Measurements from ENCODE around the gene VPS72.
"Not testable (repeated sequence)": the region's sequence is repeated elsewhere in the genome, so short reads cannot be mapped to it uniquely, and the experiment has no call there.

Gene VPS72

GRCh38 chr1:151197863-151198253, 7.9 kb upstream of the VPS72 start:
- H3K4me1 Mint-ChIP-seq (ENCODE audit: low read depth) = peaks cover 32% of the 10 kb centered on the region
- H3K27ac Mint-ChIP-seq = peak overlapping the region; percentile 93
- H3K27me3 Mint-ChIP-seq (ENCODE audit: low read depth) = peaks cover 6% of the 10 kb centered on the region
- H3K4me3 Mint-ChIP-seq = peak overlapping the region; percentile 99
- no peaks in the 10 kb centered on the region for H3K9me3 Mint-ChIP-seq
- DNase-seq (ENCODE audit: low spot score) = no peak
- H3K36me3 Mint-ChIP-seq (ENCODE audit: low read depth) = peaks cover 15% of the 10 kb centered on the region

DNA sequence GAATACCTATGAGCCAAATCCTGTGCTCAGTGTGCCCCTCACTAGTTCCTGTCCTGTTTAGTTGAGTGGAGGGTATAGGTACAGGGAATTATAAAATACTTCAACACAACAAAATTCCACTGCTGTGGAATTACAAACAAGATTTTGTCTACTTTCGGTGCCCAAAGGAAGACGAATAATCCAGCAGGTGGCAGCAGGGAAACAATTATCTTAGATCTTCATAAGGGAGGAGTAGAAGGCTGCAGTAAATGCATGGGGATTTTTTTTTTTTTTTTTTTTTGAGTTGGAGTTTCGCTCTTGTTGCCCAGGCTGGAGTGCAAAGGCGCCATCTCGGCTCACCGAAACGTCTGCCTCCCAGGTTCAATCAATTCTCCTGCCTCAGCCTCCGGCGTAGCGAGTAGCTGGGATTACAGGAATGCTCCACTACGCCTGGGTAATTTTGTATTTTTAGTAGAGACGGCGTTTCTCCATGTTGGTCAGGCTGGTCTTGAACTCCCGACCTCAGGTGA, 6.3 kb upstream of the VPS72 start:
- H3K4me3 Mint-ChIP-seq = peak overlapping the region; percentile 64
- peak; percentile 39 for DNase-seq (ENCODE audit: low spot score)
- peaks cover 15% of the 10 kb centered on the region for H3K36me3 Mint-ChIP-seq (ENCODE audit: low read depth)
- peaks cover 9% of the 10 kb centered on the region for H3K27me3 Mint-ChIP-seq (ENCODE audit: low read depth)
- peaks cover 26% of the 10 kb centered on the region for H3K4me1 Mint-ChIP-seq (ENCODE audit: low read depth)
- no peak overlapping the region for H3K27ac Mint-ChIP-seq
- no peaks in the 10 kb centered on the region for H3K9me3 Mint-ChIP-seq

- Mint-ChIP-seq H3K4me1 (ENCODE audit: low read depth) (peaks cover 22% of the 10 kb centered on the region), H3K36me3 (ENCODE audit: low read depth) (peaks cover 15% of the 10 kb centered on the region)
- not testable (repeated sequence) for H3K27me3 Mint-ChIP-seq (ENCODE audit: low read depth); H3K9me3 Mint-ChIP-seq; DNase-seq (ENCODE audit: low spot score); H3K4me3 Mint-ChIP-seq; H3K27ac Mint-ChIP-seq
Observed at GRCh38 chr1:151194894-151195594, 5.0 kb upstream of the VPS72 start.

GRCh38 chr1:151193856-151194255, 3.9 kb upstream of the VPS72 start:
- Mint-ChIP-seq H3K9me3 (no peaks in the 10 kb centered on the region), H3K4me1 (ENCODE audit: low read depth) (peaks cover 22% of the 10 kb centered on the region), H3K4me3 (no peak overlapping the region), H3K27me3 (ENCODE audit: low read depth) (peaks cover 9% of the 10 kb centered on the region), H3K27ac (no peak overlapping the region), H3K36me3 (ENCODE audit: low read depth) (peaks cover 7% of the 10 kb centered on the region)
- no peak for DNase-seq (ENCODE audit: low spot score)

GRCh38 chr1:151193304-151193703, 3.3 kb upstream of the VPS72 start:
- no peak overlapping the region for H3K4me3 Mint-ChIP-seq
- DNase-seq (ENCODE audit: low spot score) = no peak

DNA sequence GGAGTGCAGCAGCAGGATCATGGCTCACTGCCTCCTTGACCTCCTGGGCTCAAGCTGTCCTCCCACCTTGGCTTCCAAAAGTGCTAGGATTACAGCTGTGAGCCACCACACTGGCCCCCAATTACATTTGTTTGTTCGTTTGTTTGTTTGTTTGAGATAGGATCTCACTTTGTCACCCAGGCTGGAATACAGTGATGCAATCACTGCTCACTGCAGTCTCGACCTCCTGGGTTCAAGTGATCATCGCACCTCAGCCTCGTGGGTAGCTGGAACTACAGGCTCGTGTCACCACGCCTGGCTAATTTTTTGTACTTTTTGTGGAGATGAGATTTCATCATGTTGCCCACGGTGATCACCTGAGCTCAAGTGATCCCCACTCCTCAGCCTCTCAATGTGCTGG, 2.0 kb upstream of the VPS72 start:
- Mint-ChIP-seq H3K27me3 (ENCODE audit: low read depth) (peaks cover 9% of the 10 kb centered on the region), H3K4me3 (no peak overlapping the region), H3K36me3 (ENCODE audit: low read depth) (peaks cover 4% of the 10 kb centered on the region), H3K9me3 (no peaks in the 10 kb centered on the region), H3K4me1 (ENCODE audit: low read depth) (peaks cover 21% of the 10 kb centered on the region), H3K27ac (no peak overlapping the region)
- DNase-seq (ENCODE audit: low spot score) = no peak

More at GRCh38 chr1:151193304-151193703, 3.3 kb upstream of the VPS72 start:
- peaks cover 9% of the 10 kb centered on the region for H3K27me3 Mint-ChIP-seq (ENCODE audit: low read depth)
- no peaks in the 10 kb centered on the region for H3K9me3 Mint-ChIP-seq
- H3K4me1 Mint-ChIP-seq (ENCODE audit: low read depth) = peaks cover 25% of the 10 kb centered on the region
- peaks cover 4% of the 10 kb centered on the region for H3K36me3 Mint-ChIP-seq (ENCODE audit: low read depth)
- H3K27ac Mint-ChIP-seq = no peak overlapping the region

DNA sequence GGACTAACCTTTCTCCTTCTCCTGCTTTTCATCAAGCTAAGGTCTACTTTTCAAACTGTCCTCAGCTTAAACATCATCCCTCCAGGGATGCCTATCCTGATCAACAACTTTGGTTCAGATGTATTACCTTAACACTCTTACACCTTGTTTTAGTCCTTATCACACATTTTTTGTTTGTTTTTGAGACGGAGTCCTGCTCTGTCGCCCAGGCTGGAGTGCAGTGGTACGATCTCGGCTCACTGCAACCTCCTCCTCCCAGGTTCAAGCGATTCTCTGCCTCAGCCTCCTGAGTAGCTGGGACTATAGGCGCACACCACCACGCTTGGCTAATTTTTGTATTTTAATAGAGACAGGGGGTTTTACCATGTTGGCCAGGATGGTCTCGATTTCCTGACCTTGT, 1.3 kb downstream of the VPS72 start:
- not testable (repeated sequence) for H3K9me3 Mint-ChIP-seq; DNase-seq (ENCODE audit: low spot score); H3K27me3 Mint-ChIP-seq (ENCODE audit: low read depth)
- peaks cover 19% of the 10 kb centered on the region for H3K4me1 Mint-ChIP-seq (ENCODE audit: low read depth)
- peak overlapping the region; percentile 32 for H3K27ac Mint-ChIP-seq
- peaks cover 21% of the 10 kb centered on the region for H3K36me3 Mint-ChIP-seq (ENCODE audit: low read depth)
- H3K4me3 Mint-ChIP-seq = peak overlapping the region; percentile 98

DNA sequence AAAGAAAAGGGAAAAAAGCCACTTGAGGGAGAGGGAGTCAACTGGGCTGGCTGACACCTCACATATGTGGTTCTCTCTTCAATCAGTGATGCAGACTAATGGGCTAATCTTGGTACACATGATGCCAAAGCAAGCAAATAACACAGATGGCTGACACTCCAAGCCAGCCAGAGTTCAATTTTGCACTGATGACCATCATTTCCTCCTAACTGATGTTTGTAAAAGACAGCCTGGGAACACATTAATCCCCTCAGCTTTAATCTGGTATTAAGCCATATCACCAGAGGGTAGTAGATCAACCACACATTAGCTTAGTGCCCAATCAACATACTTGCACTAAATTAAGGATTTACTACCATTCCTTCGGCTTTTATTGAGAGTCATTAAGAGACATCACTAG, 2.8 kb downstream of the VPS72 start:
- no peaks in the 10 kb centered on the region for H3K27me3 Mint-ChIP-seq (ENCODE audit: low read depth)
- H3K27ac Mint-ChIP-seq = no peak overlapping the region
- DNase-seq (ENCODE audit: low spot score) = no peak
- peaks cover 31% of the 10 kb centered on the region for H3K36me3 Mint-ChIP-seq (ENCODE audit: low read depth)
- H3K9me3 Mint-ChIP-seq = no peaks in the 10 kb centered on the region
- H3K4me1 Mint-ChIP-seq (ENCODE audit: low read depth) = peaks cover 19% of the 10 kb centered on the region
- H3K4me3 Mint-ChIP-seq = no peak overlapping the region

DNA sequence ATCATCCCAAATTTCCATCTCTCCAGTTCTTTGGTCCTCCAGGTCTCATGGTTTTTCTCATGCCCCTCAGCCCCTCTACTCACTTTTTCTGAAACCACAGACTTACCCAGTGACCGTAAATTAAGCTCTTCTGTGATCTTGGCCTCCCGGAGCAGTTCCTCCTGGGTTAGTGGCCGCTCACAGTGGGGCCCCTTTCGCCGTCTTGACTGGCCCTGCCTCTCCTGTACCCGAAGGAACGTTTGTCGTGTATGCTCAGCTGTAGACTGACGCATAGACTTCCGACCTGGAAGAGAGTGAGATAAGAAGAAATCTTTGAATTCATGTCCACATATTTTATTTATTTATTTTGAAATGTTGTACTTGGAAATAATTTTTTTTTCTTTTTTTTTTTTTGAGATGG, 5.8 kb downstream of the VPS72 start:
- Mint-ChIP-seq H3K27me3 (ENCODE audit: low read depth) (no peaks in the 10 kb centered on the region), H3K9me3 (no peaks in the 10 kb centered on the region), H3K4me1 (ENCODE audit: low read depth) (peaks cover 12% of the 10 kb centered on the region), H3K27ac (no peak overlapping the region), H3K4me3 (no peak overlapping the region), H3K36me3 (ENCODE audit: low read depth) (peaks cover 42% of the 10 kb centered on the region)
- no peak for DNase-seq (ENCODE audit: low spot score)

- Mint-ChIP-seq H3K36me3 (ENCODE audit: low read depth) (peaks cover 44% of the 10 kb centered on the region), H3K9me3 (no peaks in the 10 kb centered on the region), H3K27ac (no peak overlapping the region), H3K4me3 (no peak overlapping the region), H3K27me3 (ENCODE audit: low read depth) (no peaks in the 10 kb centered on the region), H3K4me1 (ENCODE audit: low read depth) (no peaks in the 10 kb centered on the region)
- no peak for DNase-seq (ENCODE audit: low spot score)
Observed at GRCh38 chr1:151176514-151177045, 13.4 kb downstream of the VPS72 start.

- H3K27me3 Mint-ChIP-seq (ENCODE audit: low read depth) = no peaks in the 10 kb centered on the region
- H3K9me3 Mint-ChIP-seq = no peaks in the 10 kb centered on the region
- no peak within 1 kb of the TSS for H3K27ac Mint-ChIP-seq
- no peak for DNase-seq (ENCODE audit: low spot score)
- H3K36me3 Mint-ChIP-seq (ENCODE audit: low read depth) = peaks cover 44% of the 10 kb centered on the region
- H3K4me3 Mint-ChIP-seq = no peak within 1 kb of the TSS
- H3K4me1 Mint-ChIP-seq (ENCODE audit: low read depth) = no peaks in the 10 kb centered on the region
Observed at GRCh38 chr1:151175863-151176262, 14.1 kb downstream of the VPS72 start, which contains the start of gene TMOD4. Gene TMOD4 (minus strand): TSS chr1:151175981. CDS start chr1:151174875, 1,106 bp downstream.

GRCh38 chr1:151175041-151175741, 14.8 kb downstream of the VPS72 start:
- Mint-ChIP-seq H3K4me1 (ENCODE audit: low read depth) (no peaks in the 10 kb centered on the region), H3K4me3 (no peak overlapping the region), H3K9me3 (no peaks in the 10 kb centered on the region), H3K27me3 (ENCODE audit: low read depth) (no peaks in the 10 kb centered on the region), H3K27ac (no peak overlapping the region), H3K36me3 (ENCODE audit: low read depth) (peaks cover 45% of the 10 kb centered on the region)
- no peak for DNase-seq (ENCODE audit: low spot score)

GRCh38 chr1:151171190-151171589, 18.8 kb downstream of the VPS72 start:
- no peak overlapping the region for H3K4me3 Mint-ChIP-seq
- no peaks in the 10 kb centered on the region for H3K27me3 Mint-ChIP-seq (ENCODE audit: low read depth)
- peaks cover 41% of the 10 kb centered on the region for H3K36me3 Mint-ChIP-seq (ENCODE audit: low read depth)
- no peak for DNase-seq (ENCODE audit: low spot score)
- H3K27ac Mint-ChIP-seq = peak overlapping the region; percentile 49
- no peaks in the 10 kb centered on the region for H3K9me3 Mint-ChIP-seq
- peaks cover 6% of the 10 kb centered on the region for H3K4me1 Mint-ChIP-seq (ENCODE audit: low read depth)

DNA sequence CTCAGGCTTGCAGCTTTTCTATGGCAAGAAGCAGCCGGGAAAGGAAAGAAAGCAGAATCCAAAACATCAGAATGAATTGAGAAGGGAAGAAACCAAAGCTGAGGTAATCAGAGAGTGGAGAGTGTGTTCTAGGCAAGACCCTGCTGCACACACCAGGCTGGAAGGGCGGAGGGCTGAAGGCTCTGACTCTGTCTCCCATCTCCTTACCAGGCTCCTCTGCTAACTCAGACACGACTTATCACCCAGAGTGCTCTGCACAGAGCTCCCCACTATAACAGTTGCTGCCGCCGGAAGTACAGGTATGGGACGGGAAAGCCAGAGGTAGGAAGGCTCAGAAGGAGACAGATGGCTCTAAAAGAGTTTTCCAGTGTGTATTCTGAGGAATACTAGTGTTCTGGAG, 22.9 kb downstream of the VPS72 start:
- H3K4me3 Mint-ChIP-seq = peak overlapping the region; percentile 91
- peaks cover 27% of the 10 kb centered on the region for H3K4me1 Mint-ChIP-seq (ENCODE audit: low read depth)
- peaks cover 48% of the 10 kb centered on the region for H3K36me3 Mint-ChIP-seq (ENCODE audit: low read depth)
- H3K27ac Mint-ChIP-seq = peak overlapping the region; percentile 92
- H3K27me3 Mint-ChIP-seq (ENCODE audit: low read depth) = peaks cover 2% of the 10 kb centered on the region
- DNase-seq (ENCODE audit: low spot score) = no peak
- no peaks in the 10 kb centered on the region for H3K9me3 Mint-ChIP-seq

All from T-helper 2 cell treated with Interferon-gamma antibody and Interleukin-4, amounts not matched to agents 5 μg/mL and 100 μg/mL, for 36 hours (primary cell).